GM23248 (cell line): ENCODE results near the gene EXTL1. TPM values are rescaled to one million over a fixed set of nuclear protein-coding genes. Genes with fewer than 3 reads are reported as not detected.

Source experiments
- DNase-seq: peaks from one replicate; pipeline ENCODE4 v3.0.0-alpha.2; 2015
- H2AFZ ChIP-seq: fragments of 200-600 bp; sonication (generic); 2 replicates; pipeline ENCODE4 v1.6.1; 2016; ENCODE audit warnings: antibody characterized with exemption
- H3F3A ChIP-seq: fragments of 200-600 bp; sonication (generic); 2 replicates; pipeline ENCODE4 v1.6.1; 2016; ENCODE audit warnings: mild to moderate bottlenecking, antibody characterized with exemption, mixed run types; ENCODE audit not compliant: insufficient read depth
- H3K27ac ChIP-seq: fragments of 200-600 bp; sonication (generic); 2 replicates; pipeline ENCODE4 v1.5.1; 2016; ENCODE audit warnings: mild to moderate bottlenecking
- H3K27me3 ChIP-seq: fragments of 200-600 bp; sonication (generic); replicated peaks from 2 replicates; pipeline ENCODE4 v1.6.1; 2016; ENCODE audit warnings: mild to moderate bottlenecking; ENCODE audit not compliant: insufficient read depth
- H3K36me3 ChIP-seq: fragments of 200-600 bp; sonication (generic); 2 replicates; pipeline ENCODE4 v1.6.1; 2016; ENCODE audit warnings: low read depth, mild to moderate bottlenecking
- H3K4me1 ChIP-seq: fragments of 200-600 bp; sonication (generic); 2 replicates; pipeline ENCODE4 v1.6.1; 2016; ENCODE audit warnings: mild to moderate bottlenecking; ENCODE audit not compliant: insufficient read depth
- H3K4me2 ChIP-seq: fragments of 200-600 bp; sonication (generic); one replicate; pipeline ENCODE4 v1.6.1; 2016; ENCODE audit warnings: mild to moderate bottlenecking; ENCODE audit not compliant: unreplicated experiment
- H3K4me3 ChIP-seq: fragments of 200-600 bp; sonication (generic); 2 replicates; pipeline ENCODE4 v1.5.1; 2016; ENCODE audit warnings: mild to moderate bottlenecking
- H3K79me2 ChIP-seq: fragments of 200-600 bp; sonication (generic); 2 replicates; pipeline ENCODE4 v1.6.1; 2016; ENCODE audit warnings: mild to moderate bottlenecking; ENCODE audit not compliant: insufficient read depth
- H3K9ac ChIP-seq: fragments of 200-600 bp; sonication (generic); 2 replicates; pipeline ENCODE4 v1.6.1; 2016; ENCODE audit warnings: mild to moderate bottlenecking
- H3K9me2 ChIP-seq: fragments of 200-600 bp; sonication (generic); 2 replicates; pipeline ENCODE4 v1.6.1; 2016; ENCODE audit warnings: mixed run types, mild to moderate bottlenecking, moderate library complexity; ENCODE audit not compliant: insufficient read depth
- H3K9me3 ChIP-seq: fragments of 200-600 bp; sonication (generic); one replicate; pipeline ENCODE4 v1.6.1; 2017; ENCODE audit warnings: low read depth
- H4K20me1 ChIP-seq: fragments of 200-600 bp; sonication (generic); 2 replicates; pipeline ENCODE4 v1.6.0; 2016; ENCODE audit not compliant: insufficient read depth
- EZH2 ChIP-seq: fragments of 200-600 bp; sonication (generic); IDR thresholded peaks from 2 replicates; pipeline ENCODE4 v1.6.1; 2018; ENCODE audit warnings: antibody characterized with exemption, mild to moderate bottlenecking; ENCODE audit not compliant: insufficient read depth, poor library complexity, severe bottlenecking
- EZH2phosphoT487 ChIP-seq: fragments of 200-600 bp; sonication (generic); IDR thresholded peaks from 2 replicates; pipeline ENCODE4 v1.6.1; 2018; ENCODE audit warnings: antibody characterized with exemption, moderate library complexity, mild to moderate bottlenecking, low read depth; ENCODE audit not compliant: insufficient read depth
- WGBS, 2 experiments: methylation state at CpG; one replicate each; pipeline ENCODE4 v1.1.6; 2015 to 2017; ENCODE audit warnings: low lambda C conversion rate in 2 of 2, low coverage in 1 of 2; ENCODE audit errors: missing lambda C conversion rate in 2 of 2; 5-methylcytosine and 5-hydroxymethylcytosine counted together
- in situ Hi-C: fragments of 300-500 bp; cut with MboI; formaldehyde crosslinking; loops from 2 replicates; pipeline ENCODE4 v1.15.0; 2020
- polyA plus RNA-seq: library from polyadenylated mRNA; unstranded; fragments of >200 nt; fragmentation: Nextera tagmentation; extraction: Ambion mirVana; gene quantifications from 2 replicates; pipeline ENCODE4 v1.2.1, GENCODE V29; 2016
- total RNA-seq: library from RNA; depleted of rRNA; stranded (reverse); fragments of >200 nt; shearing (Covaris generic); gene quantifications from 2 replicates; pipeline ENCODE4 v1.2.3, GENCODE V29; 2014

The EXTL1 gene
- total and polyA plus RNA-seq, 2 experiments from 2014 or later = 5.5 to 5.9 TPM

DNA sequence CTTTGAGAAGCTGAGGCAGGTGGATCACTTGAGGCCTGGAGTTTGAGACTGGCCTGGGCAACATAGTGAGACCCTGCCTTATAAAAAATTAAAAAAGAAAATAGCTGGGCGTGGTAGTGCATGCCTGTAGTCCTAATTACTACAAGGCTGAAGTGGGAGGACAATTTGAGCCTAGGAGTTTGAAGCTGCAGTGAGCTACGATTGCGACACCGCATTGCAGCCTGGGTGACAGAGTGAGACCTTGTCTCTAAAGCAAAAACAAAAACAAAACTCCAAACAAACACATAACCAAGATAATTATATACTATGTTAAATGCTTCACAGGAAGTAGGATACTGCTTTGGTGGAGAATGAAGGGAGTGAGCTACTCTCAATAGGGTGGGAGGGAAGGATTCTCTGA is 18.3 kb upstream of the EXTL1 start:
- H3K79me2 ChIP-seq = no peaks in the 10 kb centered on the region
- no peak for TF ChIP-seq EZH2
- no peak for TF ChIP-seq EZH2phosphoT487
- H3K4me2 ChIP-seq = no peak overlapping the region
- 83 to 87% methylated on average over 4 of the region's 4 CpGs for WGBS, 2 experiments
- H3K36me3 ChIP-seq = no peaks in the 10 kb centered on the region
- H3K27ac ChIP-seq = no peak overlapping the region
- H3K9ac ChIP-seq = no peak overlapping the region
- H3K4me1 ChIP-seq = peaks cover 3% of the 10 kb centered on the region; the same call in 1 of the 2 replicates
- no peak for DNase-seq
- H3F3A ChIP-seq = no peaks in the 10 kb centered on the region
- no peak overlapping the region for H3K4me3 ChIP-seq
- no peaks in the 10 kb centered on the region for H3K9me3 ChIP-seq
- H3K27me3 ChIP-seq = no peaks in the 10 kb centered on the region
- no peak overlapping the region for H2AFZ ChIP-seq
- H4K20me1 ChIP-seq = no peaks in the 10 kb centered on the region
- no peaks in the 10 kb centered on the region for H3K9me2 ChIP-seq
- in situ Hi-C loops = no loop called here

DNA sequence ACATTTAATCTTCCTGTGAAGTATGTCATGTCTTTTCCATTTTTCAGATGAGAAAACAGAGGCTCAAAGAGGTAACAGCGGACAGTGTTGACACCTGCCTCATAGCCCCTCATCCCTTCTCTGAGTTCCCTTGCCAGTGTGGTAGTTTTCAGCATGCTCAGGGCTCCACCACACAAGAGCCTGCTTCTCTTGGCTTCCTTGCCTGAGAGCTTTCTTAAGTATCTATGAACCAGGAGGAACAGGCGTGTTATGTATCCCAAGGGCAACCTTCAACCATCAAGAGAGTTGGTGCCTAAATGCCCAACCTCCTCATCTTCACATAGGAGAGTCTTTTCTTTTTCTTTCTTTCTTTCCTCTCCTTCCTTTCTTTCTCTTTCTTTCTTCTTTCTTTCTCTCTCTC is 17.8 kb upstream of the EXTL1 start:
- Histone ChIP-seq H3K4me1 (no peaks in the 10 kb centered on the region), H3K36me3 (no peaks in the 10 kb centered on the region), H4K20me1 (no peaks in the 10 kb centered on the region), H3K79me2 (no peaks in the 10 kb centered on the region), H3F3A (no peaks in the 10 kb centered on the region), H3K9me2 (no peaks in the 10 kb centered on the region), H3K9ac (no peak overlapping the region), H3K27me3 (no peaks in the 10 kb centered on the region), H2AFZ (no peak overlapping the region), H3K27ac (no peak overlapping the region), H3K4me2 (no peak overlapping the region), H3K4me3 (no peak overlapping the region), H3K9me3 (no peaks in the 10 kb centered on the region)
- no peak for DNase-seq
- in situ Hi-C loops = no loop called here
- WGBS, 2 experiments = 91 to 94% methylated on average over 2 of the region's 2 CpGs
- no peak for TF ChIP-seq EZH2phosphoT487
- TF ChIP-seq EZH2 = no peak

DNA sequence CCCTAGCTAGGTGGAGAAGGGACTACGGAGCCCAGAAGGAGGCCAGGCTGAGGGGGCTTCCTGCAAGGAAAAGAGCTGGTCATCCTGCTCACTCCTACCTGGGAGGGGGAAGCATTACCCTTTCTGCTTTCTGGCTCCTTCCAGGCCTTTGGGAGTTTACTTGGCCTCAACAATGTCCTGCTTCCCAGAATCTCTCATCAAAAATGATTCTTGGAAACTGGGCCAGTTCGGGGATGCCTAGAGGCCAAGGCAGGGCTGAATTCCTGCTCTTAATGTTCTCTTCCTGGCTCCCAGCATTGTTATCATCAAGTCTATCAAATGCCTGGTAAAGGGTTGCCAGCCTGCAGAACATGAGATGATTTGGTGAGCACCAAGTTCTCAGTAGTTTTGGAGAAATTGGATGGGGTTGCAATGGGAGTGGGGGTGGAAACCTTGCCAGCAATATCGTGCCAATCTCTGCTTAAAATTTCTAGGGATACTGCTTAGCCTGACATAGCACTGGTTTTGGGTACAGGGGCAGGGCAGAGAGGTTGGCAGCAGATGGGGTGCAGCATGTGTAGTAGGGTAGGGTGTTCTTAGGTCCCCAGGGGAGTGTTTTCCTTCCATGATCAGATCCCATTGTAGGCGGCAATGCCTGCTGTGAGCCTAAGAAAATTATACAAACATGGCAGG is 16.0 kb upstream of the EXTL1 start:
- Histone ChIP-seq H3K4me3 (no peak overlapping the region), H3K9me2 (no peaks in the 10 kb centered on the region), H3K27me3 (no peaks in the 10 kb centered on the region), H3K9me3 (no peaks in the 10 kb centered on the region), H3K4me1 (no peaks in the 10 kb centered on the region), H2AFZ (no peak overlapping the region), H4K20me1 (no peaks in the 10 kb centered on the region), H3K4me2 (no peak overlapping the region), H3K9ac (no peak overlapping the region), H3K36me3 (no peaks in the 10 kb centered on the region), H3K27ac (no peak overlapping the region), H3K79me2 (no peaks in the 10 kb centered on the region), H3F3A (no peaks in the 10 kb centered on the region)
- 37 to 45% methylated on average over 4 of the region's 4 CpGs for WGBS, 2 experiments
- no peak for DNase-seq
- TF ChIP-seq EZH2 (no peak), EZH2phosphoT487 (no peak)
- in situ Hi-C loops = no loop called here

DNA sequence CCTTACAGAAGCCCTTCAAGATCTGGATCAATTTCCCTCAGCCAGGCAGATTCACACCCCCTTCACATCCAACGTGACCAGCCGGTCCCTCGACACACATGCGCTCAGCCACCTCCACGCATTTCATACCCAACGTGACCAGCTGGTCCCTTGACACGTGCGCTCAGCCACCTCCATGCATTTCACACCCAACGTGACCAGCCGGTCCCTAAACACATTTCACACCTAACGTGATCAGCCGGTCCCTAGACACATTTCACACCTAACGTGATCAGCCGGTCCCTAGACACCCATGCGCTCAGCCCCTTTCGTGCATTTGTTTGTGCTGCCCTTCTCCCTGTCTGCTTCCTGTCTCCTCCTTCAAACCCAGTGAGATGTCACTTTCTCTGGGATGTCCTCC is 14.9 kb upstream of the EXTL1 start:
- 80 to 88% methylated on average over 15 to 16 of the region's 16 CpGs for WGBS, 2 experiments

More for the DNA sequence above, 14.9 kb upstream of the EXTL1 start:
- in situ Hi-C loops = no loop called here
- Histone ChIP-seq H3K9ac (no peak overlapping the region), H3K27ac (no peak overlapping the region), H3K4me1 (no peaks in the 10 kb centered on the region), H3F3A (no peaks in the 10 kb centered on the region), H3K4me3 (no peak overlapping the region), H3K9me3 (no peaks in the 10 kb centered on the region), H3K4me2 (no peak overlapping the region), H4K20me1 (no peaks in the 10 kb centered on the region), H2AFZ (no peak overlapping the region), H3K36me3 (no peaks in the 10 kb centered on the region), H3K27me3 (no peaks in the 10 kb centered on the region), H3K79me2 (no peaks in the 10 kb centered on the region), H3K9me2 (no peaks in the 10 kb centered on the region)
- TF ChIP-seq EZH2 = no peak
- no peak for TF ChIP-seq EZH2phosphoT487
- no peak for DNase-seq
